Lower leg skin (tissue), 3 donors: ENCODE data around the gene DNAI1.
"Not testable (repeated sequence)": the region's sequence is repeated elsewhere in the genome, so short reads cannot be mapped to it uniquely, and the experiment has no call there.

Source experiments
- CTCF ChIP-seq, 3 donors: fragments of 450-650 bp; IDR thresholded peaks; one replicate each; pipeline ENCODE4 v1.5.1; 2016; ENCODE audit warnings: antibody characterized with exemption in 3 of 3, mild to moderate bottlenecking in 3 of 3, moderate library complexity in 2 of 3
- POLR2A ChIP-seq, 2 donors: fragments of 450-650 bp; IDR thresholded peaks; one replicate each; pipeline ENCODE4 v1.6.1; 2016 to 2017; ENCODE audit warnings: antibody characterized with exemption in 2 of 2, mild to moderate bottlenecking in 1 of 2, moderate library complexity in 1 of 2

- not testable (repeated sequence) for TF ChIP-seq CTCF, POLR2A (IDR thresholded peaks at IDR 0.05)
Measured at GRCh38 chr9:34437926-34438307, 20.7 kb upstream of the DNAI1 start.
